K562 treated with DMSO at 1 percent for 12 hours (cell line): ENCODE data around the gene PGBD5. TPM values are rescaled to one million over a fixed set of nuclear protein-coding genes. Genes with fewer than 3 reads are reported as not detected.

Experiments
- total RNA-seq: library from RNA; unstranded; fragments of 300-600 nt; gene quantifications from 2 replicates; pipeline ENCODE4 v1.2.3, GENCODE V29; 2022; ENCODE audit not compliant: insufficient read depth

The PGBD5 gene, protein sequence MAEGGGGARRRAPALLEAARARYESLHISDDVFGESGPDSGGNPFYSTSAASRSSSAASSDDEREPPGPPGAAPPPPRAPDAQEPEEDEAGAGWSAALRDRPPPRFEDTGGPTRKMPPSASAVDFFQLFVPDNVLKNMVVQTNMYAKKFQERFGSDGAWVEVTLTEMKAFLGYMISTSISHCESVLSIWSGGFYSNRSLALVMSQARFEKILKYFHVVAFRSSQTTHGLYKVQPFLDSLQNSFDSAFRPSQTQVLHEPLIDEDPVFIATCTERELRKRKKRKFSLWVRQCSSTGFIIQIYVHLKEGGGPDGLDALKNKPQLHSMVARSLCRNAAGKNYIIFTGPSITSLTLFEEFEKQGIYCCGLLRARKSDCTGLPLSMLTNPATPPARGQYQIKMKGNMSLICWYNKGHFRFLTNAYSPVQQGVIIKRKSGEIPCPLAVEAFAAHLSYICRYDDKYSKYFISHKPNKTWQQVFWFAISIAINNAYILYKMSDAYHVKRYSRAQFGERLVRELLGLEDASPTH
- total RNA-seq: 0.14 TPM in 1 of 2 replicates, not detected in the other

DNA sequence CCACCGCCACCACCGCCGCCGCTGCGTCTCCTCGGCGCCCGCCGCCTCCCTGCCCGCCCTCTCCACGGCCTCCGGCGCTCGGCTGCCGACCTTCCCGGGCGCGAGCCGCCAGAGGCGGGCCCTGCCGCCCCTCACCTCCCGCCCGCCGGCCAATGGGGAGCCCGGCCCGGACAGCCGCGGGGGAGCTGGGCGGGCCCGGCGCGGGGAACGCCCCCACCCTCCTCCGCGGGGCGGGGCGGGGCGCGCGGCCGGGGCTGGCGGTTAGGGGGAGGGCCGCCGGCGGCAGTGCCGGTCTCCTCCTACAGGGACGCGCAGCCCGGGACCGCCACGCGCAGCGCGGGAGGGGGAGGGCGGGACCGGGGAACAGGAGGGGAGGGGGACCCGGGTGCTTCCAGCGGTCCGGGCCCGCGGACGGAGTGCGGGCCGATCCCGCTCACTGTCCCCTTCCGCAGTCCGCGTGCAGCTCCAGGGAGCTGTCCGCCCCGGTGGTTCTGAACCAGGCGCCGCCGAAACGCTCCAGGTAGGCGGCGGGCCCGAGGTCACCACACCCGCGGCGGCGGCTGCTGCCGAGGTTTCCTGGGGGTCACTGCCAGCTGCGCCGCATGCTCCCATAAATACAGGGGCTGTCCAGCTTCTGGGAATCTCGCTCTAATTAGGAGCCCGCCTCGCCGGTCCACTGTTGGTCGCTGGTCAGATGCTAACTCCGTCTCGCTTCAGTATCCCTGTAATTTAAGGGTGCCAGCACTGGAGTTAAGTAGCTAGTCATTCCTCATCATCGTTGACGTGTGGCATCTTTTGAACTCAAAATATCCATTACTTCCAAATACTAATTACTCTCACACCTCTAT, at the start of gene PGBD5:
PGBD5 (minus strand) TSS at position 87 of the 848 bp plus-strand sequence. CDS start 404 bp downstream, outside the sequence.

Other genes starting within 250 kb of the PGBD5 start
- gene COG2, start 216.1 kb upstream of the PGBD5 start, total RNA-seq: 16.5 and 30.2 TPM in 2 replicates